Measurements from ENCODE around the gene REXO5.

Gene REXO5

DNA sequence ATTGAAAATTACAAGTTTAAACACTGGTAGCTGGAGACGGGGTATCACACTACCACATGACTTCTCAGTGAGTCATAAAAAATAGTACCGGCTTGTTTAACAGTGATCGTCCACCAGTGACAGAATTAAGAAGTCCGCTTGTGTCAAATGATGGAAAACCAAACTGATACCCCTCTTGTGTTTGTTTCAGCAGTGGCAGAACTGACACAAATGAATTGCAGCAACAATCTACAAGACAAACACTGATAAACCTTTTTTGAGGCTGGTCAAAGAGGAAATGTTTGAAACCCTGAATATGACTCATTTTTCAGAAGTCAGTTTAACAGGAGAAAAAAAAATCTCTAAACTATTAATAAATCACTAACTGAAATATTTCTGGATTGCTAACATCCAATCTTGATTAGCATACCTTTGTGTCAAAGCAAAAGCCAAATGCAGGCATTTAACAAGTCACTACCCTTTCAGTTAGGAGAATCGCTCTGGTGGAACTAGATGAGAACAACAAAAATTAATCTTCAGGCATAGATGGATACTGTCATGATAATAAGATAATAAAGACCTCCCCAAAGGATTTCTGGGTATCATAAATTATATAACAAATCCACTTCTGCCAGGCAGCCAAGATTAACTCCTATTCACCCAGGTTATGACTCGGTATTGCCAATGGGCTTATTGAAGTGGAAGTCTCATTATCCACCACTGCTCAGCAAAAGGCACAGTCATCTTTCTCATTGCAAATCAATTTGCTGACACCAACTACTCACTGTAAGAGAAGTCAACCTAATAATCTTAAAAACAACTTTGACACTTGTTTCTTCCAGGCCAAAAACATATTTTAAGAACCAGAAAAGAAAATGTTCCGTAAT lies 73.1 kb downstream of the REXO5 start:
- DNase-seq, result no peak

DNA sequence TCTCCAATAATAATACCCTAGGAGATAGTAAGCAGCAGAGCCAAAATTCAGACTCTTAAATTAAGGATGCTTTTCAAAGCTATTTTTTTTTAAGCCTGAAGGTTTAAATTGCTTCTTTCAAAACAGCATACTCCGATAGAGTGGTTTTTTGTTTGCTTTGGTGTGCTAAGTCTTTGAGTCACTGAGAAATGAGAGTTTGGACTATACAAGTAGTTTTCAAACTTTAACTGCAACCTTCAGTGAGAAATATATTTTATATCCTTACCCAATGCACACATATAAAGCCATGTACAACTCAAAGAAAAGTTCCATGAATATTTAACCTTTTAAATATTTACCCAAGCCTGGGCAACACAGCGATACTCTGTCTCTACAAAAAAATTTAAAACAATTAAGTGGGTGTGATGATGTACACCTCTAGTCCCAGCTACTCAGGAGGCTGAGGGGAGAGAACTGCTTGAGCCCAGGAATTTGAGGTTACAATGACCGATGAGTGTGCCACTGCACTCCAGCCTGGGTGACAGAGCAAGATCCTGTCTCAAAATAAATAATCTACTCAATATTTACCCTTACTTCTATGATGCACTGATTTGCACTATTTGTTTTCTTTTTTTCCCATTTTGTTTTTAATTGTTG lies 74.7 kb downstream of the REXO5 start:
- no peak for DNase-seq

DNA sequence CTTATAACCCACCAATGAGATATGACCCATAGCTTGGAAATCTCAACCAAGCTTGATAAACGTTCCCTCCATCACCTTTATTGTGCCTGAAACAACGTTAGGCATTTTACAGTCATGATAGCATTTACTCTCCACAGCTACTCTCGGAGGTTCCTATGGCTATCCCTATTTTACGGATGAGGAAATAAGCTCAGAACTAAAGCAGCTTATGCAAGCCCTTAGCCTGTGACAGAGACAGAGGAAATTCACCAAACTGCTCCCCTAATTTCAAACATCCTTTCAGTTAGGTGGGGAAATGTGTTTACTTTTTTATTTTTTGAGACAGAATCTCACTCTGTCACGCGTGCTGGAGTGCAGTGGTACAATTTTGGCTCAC lies 75.2 kb downstream of the REXO5 start:
- DNase-seq, result no peak

DNA sequence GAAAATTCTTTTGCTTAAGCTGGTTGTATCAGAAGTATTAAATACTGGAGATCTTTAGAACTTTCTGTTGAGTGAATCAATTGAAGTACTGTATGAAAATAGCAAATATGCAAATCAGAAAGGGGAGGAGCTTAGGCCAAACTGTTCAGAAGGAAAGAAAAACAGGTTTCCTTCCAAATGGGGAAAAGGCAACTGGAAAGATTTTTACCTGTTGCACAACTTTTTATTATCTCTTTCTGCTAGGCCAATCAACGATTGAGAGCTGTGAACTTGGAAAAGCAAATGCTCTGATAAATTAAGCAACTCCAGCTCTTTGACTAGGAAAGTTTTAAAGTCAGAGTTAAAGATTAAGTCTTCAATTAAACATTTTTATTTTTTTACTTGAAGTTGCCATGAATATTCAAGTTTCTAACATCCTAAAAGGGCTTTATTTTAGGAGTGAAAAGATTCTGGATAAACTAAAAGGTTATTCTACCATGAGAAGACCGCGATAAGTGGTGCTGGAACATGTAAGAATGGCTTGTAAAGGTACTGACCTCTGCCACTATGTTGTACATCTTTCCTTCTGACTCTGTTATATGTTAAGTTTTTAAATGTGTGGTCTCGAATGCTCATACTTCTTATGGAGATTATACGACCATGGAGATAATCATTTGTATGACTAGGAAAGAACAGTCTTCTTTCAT lies 77.4 kb downstream of the REXO5 start:
- DNase-seq, result no peak

DNA sequence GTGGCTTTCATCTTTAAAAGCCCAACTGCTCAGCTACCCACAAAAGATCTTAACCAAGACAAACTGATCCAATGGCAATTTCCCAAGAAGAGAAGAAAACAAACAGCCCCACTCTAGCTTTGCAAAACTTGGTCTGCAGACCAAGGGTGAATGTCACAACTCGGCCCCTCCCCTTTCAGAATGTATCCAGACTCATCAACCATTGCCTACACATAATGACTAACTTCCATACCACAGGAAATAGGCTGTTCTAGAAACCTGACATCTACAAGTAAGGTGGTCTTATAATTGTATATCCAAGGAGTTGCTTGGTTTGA lies 77.9 kb downstream of the REXO5 start:
- no peak for DNase-seq

DNA sequence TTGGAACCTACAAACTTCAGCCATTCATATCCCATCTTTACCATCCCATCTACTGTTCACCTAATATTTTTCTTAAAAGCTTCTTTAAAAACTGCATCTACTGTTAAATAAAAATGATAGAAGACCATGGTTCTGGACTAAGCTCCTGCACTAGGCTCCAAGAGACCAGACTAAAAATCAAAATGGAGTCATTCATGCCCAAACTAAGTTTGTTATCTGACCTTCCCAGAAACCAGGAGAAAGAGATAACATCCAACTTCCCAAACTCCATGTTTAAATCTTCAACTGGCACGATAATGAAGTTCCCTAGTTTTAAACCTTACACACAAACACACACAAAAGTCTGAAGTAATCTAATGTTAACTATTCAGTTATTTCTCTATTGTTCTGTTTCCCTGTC lies 80.0 kb downstream of the REXO5 start:
- no peak for DNase-seq

DNA sequence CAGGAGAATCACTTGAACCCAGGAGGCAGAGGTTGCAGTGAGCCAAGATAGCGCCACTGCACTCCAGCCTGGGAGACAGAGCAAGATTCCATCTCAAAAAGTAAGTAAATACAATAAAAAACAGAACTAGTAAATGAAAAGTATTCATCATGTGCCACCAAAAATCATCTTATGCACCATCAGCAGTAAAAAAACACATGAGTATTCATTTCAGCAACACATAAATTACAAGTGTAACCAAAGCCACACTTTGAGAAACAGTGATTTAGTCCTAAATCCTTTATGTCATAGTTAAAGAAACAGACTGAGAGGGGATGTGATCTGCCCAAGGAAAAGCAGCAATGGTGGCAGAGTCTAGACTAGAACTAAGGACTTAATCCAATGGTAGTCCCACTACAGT lies 80.9 kb downstream of the REXO5 start:
- no peak for DNase-seq

DNA sequence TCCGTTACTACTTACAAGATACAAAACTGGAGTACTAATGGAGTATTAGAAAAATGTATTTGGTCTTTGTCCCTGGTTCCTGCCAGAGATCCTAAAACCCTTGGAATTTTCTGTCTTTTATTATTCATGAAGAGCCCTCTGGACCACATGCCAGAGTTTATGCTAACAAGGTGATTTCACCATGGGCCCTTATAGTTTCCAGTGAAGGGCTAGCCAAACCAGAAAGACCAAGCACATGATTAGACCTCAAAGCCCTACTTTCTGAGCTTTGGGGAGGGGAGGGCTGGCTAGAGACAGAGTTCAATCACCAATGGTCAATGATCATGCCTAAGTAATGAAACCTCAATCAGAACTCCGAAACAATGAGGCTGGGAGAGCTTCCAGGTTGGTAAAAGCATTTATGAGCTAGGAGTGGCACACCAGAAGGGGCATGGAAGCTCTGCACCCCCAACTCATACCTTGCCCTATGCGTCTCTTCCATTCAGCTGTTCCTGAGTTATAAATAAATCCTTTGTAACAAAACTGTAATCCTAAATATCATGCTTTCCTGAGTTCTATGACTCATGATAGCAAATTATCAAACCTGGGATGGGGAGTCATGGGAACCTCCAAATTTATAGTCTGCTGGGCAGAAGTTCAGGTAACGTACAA lies 83.4 kb downstream of the REXO5 start:
- DNase-seq, result no peak

DNA sequence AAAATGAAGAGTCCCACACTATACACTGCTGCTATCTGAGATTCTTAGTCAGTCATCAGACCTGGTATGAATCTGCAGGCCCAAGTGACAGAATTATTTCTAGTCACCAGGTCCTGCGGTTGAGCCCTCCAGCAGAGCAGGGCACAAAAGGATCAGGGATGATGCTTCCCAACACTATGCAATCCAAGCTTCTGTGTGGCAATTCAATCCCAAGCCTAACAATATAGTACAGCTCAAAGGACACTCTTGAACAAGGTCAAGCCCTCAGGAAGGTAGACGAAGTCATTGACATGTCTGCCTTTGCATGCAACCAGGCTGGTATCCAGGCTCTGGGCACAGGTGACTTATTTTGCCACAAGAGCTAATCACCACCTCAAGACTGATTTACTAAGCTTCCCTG lies 88.1 kb downstream of the REXO5 start:
- no peak for DNase-seq

DNA sequence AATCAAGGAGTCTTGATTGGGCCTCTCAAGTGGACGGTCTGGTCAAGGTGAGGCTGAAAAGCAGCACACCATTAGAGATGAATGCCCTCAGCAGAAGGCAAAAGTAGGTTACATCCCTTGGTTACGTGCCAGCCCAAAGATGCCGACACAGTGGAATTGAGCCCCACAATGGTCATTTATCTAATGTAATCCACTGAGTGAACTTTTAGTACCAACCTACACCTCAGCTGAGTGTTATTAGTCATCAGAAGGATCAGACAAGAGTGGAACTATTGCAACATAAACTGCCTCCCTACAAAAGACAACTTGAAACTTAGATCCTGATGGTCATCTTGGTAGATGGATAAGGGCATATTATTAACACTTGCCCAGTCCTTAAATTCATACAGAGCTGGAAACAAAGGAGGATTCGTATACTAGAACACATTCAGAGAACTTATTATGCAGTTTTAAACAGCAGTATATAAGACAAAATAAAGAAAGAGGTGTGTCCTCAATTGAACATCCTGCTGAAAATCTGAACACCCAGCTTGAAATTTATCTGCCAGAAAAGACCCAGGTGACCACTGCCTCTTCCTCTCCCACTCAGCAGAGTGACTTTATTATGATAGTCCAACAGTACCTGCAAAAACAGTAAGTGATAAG lies 91.0 kb downstream of the REXO5 start:
- DNase-seq, result no peak

DNA sequence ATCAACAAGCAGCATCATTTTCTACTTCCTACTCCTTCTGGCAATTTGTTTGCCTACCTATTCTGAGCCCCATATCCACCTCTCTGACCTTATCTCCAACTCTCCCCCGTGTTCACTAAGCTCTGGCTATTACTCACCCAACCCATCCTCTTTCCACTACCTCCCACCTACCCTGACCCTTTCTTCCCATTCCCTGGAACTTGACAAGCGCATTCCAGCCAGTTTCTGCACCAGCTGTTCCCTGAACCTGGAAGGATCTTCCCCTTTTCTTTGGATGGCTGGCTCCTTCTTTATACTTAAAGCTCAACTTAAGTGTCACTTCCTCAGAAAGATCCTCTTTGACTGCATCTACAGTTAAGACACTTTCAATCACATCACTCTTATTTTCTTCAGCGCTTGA lies 91.6 kb downstream of the REXO5 start:
- no peak for DNase-seq

DNA sequence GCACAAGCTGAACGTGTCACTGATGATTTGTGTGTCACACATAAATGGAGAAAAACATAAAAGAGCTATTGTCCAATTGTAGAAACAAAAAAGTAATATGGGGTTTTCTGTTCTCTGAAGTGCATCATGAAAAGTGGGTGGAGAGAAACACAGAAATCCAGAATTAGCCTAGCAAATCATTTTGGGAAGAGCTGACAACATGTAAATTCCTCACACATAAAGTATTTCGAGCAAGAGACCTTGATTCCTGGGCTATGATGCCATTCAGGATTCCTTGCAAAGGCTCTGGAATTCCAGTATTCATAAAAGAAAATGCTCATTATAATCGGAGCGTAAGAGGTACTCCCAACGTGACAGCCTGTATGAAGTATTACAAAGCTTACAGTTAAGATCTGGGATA lies 92.7 kb downstream of the REXO5 start:
- DNase-seq, result no peak

All from stimulated activated naive CD4-positive, alpha-beta T cell treated with Interleukin-2 at 50 U/mL for 16 hours (primary cell).